GM19193 (cell line): ENCODE measurements around the gene ORC4.

Experiments used
- POLR2A ChIP-seq: IDR thresholded peaks from 4 replicates; pipeline ENCODE4 v1.6.1; 2011; ENCODE audit not compliant: insufficient read depth, insufficient read length; ENCODE audit errors: extremely low read depth

ORC4 gene

GRCh38 chr2:147913701-147914480 lies 106.6 kb downstream of the ORC4 start:
- TF ChIP-seq POLR2A = no peak

- TF ChIP-seq POLR2A = no peak
These were observed 109.5 kb downstream of the ORC4 start for GRCh38 chr2:147910990-147911473.

- TF ChIP-seq POLR2A = no peak
These were observed 111.4 kb downstream of the ORC4 start for GRCh38 chr2:147909178-147909577.

- TF ChIP-seq POLR2A = no peak
These were observed 116.5 kb downstream of the ORC4 start for GRCh38 chr2:147904051-147904450.

GRCh38 chr2:147888680-147889079 lies 131.9 kb downstream of the ORC4 start:
- TF ChIP-seq POLR2A = no peak

- no peak for TF ChIP-seq POLR2A
These were observed 134.4 kb downstream of the ORC4 start for GRCh38 chr2:147886136-147886535.

- no peak for TF ChIP-seq POLR2A
These were observed 135.7 kb downstream of the ORC4 start for GRCh38 chr2:147884830-147885229.

- no peak for TF ChIP-seq POLR2A
These were observed 137.9 kb downstream of the ORC4 start for GRCh38 chr2:147882631-147883030.
